Ramos (cell line): ENCODE measurements around the gene NUCB1.
"Not testable (repeated sequence)": the region's sequence is repeated elsewhere in the genome, so short reads cannot be mapped to it uniquely, and the experiment has no call there.

Experiments used
- in situ Hi-C: fragments of 300-500 bp; cut with MboI; formaldehyde crosslinking; loops from one replicate; pipeline ENCODE4 v1.14.3; 2022; ENCODE audit warnings: low sequenced_read_pairs; ENCODE audit not compliant: unreplicated experiment

Gene NUCB1

GRCh38 chr19:48899781-48900476 is at the start of gene NUCB1:
Gene NUCB1 (plus strand): TSS chr19:48900312. CDS start chr19:48900797, 485 bp downstream.
- in situ Hi-C loops: no loop called here

GRCh38 chr19:48852292-48852691 is 47.8 kb upstream of the NUCB1 start:
- in situ Hi-C loops: no loop called here

- in situ Hi-C loops: no loop called here
These were observed 46.6 kb upstream of the NUCB1 start for GRCh38 chr19:48853483-48853882.

- in situ Hi-C loops: no loop called here
These were observed 46.0 kb upstream of the NUCB1 start for GRCh38 chr19:48854103-48854502.

- in situ Hi-C loops: no loop called here
These were observed 43.2 kb upstream of the NUCB1 start for GRCh38 chr19:48856921-48857320.

- in situ Hi-C loops: no loop called here
These were observed 41.0 kb upstream of the NUCB1 start for GRCh38 chr19:48858984-48859710.

GRCh38 chr19:48859711-48860572 is 40.2 kb upstream of the NUCB1 start:
- in situ Hi-C loops: no loop called here

GRCh38 chr19:48861313-48861712 is 38.8 kb upstream of the NUCB1 start:
- in situ Hi-C loops: no loop called here

- in situ Hi-C loops: no loop called here
These were observed 37.3 kb upstream of the NUCB1 start for GRCh38 chr19:48862827-48863226.

- in situ Hi-C loops: no loop called here
These were observed 33.4 kb upstream of the NUCB1 start for GRCh38 chr19:48866692-48867091.

GRCh38 chr19:48867123-48867745 is 32.9 kb upstream of the NUCB1 start:
- in situ Hi-C loops: no loop called here

GRCh38 chr19:48867746-48868113 is 32.4 kb upstream of the NUCB1 start:
- in situ Hi-C loops: no loop called here

GRCh38 chr19:48868114-48868886 is 31.8 kb upstream of the NUCB1 start, which contains the start of gene PLEKHA4:
Gene PLEKHA4 (minus strand): TSS chr19:48868617. CDS start chr19:48867620, 997 bp downstream.
- in situ Hi-C loops: no loop called here

GRCh38 chr19:48870048-48870447 is 30.1 kb upstream of the NUCB1 start:
- in situ Hi-C loops: no loop called here

GRCh38 chr19:48871471-48872181 is 28.5 kb upstream of the NUCB1 start:
- in situ Hi-C loops: not testable (repeated sequence)

GRCh38 chr19:48872182-48872883 is 27.8 kb upstream of the NUCB1 start, which contains the start of gene PPP1R15A:
Gene PPP1R15A (plus strand): TSS chr19:48872421. CDS start chr19:48873234, 813 bp downstream.
- in situ Hi-C loops: no loop called here

- in situ Hi-C loops: no loop called here
These were observed 27.1 kb upstream of the NUCB1 start for GRCh38 chr19:48872884-48873475.
